Mesenteric fat pad (tissue), 1 donor: ENCODE measurements around the gene MCM3AP. TPM values are rescaled to one million over a fixed set of nuclear protein-coding genes. Genes with fewer than 3 reads are reported as not detected.
"Not testable (repeated sequence)": the region's sequence is repeated elsewhere in the genome, so short reads cannot be mapped to it uniquely, and the experiment has no call there.

Experiments
- DNase-seq: peaks from one replicate; pipeline ENCODE4 v3.0.0-alpha.2; 2020; ENCODE audit warnings: low spot score
- total RNA-seq: library from RNA; stranded (reverse); fragmentation: NEBNext Ultra II Directional; extraction: Animal tissue kit (Norgen Biotek cat#: 25700); gene quantifications from one replicate; pipeline ENCODE4 v1.2.1, GENCODE V29; 2021
- donor health status: DM: yes; HTN: yes; CAD: no.

The MCM3AP gene
- total RNA-seq, 1 donor from 2014 or later = 89.8 TPM

DNA sequence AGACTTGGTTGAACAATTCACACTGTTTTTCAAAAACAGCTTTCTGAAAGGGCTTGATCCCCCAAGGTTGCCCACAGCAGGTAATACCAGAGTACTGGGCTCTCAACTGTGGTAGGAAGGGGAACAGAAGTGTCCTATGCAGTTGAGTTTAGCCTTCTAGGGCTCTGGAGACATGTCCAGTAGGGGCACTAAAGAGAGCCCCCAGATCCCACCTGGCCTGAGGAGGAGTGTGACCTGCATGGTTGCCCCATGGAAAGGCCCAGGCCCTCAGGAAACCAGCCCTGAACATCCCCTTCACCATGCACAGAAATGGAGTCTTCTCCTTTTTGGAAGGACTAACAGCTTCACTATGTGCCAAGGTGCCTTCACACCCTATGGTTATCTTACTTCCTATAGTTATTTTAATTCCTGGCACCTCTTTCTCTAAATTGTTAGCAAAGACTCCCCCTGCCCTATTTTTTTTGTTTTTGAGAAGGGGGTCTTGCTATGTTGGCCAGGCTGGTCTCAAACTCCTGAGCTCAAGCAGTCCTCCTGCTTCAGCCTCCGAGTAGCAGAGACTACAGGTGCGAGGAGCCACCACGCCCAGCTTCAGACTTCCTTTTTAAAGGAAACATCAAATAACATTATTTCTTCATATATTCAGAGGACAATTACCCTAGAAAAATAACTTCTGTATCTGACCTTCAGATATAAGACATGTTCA, 40.0 kb downstream of the MCM3AP start:
- DNase-seq = peak; percentile 53

DNA sequence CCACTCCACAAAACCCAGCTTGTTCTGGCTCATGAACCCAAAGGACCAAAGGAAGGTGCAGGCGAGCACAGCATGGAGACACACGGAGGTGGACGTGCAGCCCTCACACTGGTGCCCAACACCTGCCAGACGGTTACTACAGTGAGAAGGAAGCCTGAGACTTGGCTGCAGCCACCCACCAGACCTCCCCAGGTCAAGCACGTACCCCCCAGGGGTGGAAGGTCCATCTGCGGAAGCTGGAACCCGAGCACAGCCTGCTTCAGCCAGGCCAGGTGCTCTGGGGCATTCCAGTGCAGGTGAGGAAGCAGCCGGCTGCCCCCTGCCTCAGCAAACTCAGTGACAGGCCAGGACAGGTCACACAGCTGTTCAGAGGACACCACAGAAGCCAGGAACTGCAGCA, 40.8 kb downstream of the MCM3AP start:
- DNase-seq = peak; percentile 65

DNA sequence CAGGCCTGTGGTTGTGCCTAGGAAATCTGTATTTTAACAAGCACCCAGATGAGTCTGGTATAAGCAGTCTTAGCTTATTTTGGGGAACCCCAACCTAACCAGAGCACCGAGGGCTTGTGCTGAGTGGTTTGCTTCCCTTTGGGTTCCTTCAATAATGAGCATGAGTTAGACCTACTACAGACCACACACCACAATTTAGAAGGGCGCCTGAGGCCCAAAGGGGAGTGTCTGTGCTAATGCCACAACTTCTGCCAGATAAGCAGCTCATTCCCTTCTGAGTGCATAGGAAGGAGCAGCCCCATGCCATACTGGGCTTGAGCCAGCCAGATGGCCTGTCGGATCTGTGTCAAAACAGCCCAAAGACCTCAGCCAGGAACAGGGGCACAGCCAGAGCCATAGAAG, 41.5 kb downstream of the MCM3AP start:
- peak; percentile 16 for DNase-seq

DNA sequence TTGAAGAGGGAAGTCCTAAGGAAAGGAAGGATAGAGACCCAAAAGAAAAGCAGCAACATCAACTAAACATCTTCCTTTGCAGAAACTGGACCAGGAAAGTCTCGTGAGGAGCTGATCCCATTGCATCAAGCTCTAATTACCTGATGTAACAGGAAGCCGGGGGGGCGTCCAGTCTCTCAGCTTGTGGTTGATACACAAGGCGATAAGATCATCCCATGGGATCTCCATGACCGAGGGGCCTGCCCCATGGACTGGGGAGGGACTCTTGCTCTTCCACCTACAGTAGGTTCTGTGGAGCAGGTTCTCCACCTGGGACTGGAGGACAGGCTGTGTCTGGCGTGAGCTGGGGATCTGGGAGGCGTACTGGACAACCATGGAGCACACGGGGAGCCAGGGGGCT, 42.1 kb downstream of the MCM3AP start:
- DNase-seq = peak; percentile 67

DNA sequence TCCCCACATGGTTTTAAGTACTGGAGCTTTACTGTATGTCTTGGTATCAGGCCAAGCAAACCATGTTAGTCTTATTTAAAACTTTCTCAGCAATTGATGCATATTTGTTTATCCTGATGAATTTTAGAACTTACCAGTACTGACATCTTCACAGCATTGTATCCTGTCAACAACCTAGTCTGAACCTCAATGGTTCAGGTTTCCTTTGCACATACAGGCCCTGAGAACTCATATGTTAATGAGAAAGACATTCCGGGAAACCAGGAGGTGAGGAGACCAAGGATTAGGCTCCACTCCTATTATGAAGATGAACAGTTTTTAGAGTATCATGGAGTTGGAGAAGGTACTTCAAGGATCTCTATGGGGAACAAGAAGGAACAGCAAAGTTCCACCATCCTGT, 43.8 kb downstream of the MCM3AP start:
- not testable (repeated sequence) for DNase-seq

DNA sequence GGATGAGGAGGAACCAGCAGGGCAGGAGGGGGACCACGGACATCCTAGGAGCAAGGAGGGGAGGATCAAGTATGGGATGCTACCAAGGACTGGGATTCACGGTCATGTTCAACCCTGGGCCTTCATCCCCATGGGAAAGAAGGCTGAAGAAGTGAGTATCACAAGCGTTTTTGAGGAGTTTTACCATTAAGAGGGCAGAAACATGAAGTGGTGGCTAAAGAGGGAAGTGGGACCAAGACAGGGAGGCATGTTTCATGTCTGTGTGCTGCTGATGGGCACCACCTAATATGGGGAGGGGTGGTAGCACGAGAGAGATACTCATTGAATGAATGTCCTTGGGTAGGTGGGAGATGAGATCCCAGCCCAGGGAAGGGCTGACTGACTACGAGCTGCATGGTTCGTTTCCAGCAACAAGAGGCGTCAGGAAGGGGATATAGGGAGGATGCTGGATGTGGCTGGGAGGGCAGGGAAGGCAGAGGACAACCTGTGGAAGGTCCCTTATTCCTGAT, 45.5 kb downstream of the MCM3AP start:
- DNase-seq = peak; percentile 41

DNA sequence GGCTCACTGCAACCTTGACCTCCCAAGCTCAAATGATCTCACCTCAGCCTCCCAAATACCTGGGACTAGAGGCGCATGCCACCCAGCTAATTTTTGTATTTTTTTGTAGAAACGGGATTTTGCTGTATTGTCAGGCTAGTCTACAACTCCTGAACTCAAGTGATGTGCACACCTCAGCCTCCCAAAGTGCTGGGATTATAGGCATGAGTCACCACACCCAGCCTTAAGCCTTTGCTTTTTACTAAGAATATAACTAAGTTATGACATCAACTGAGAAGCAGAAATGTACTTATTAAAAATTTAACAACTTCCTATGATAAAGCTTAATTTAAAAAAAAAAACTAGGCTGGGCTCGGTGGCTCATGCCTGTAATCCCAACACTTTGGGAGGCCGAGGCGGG, 47.9 kb downstream of the MCM3AP start:
- peak; percentile 14 for DNase-seq

DNA sequence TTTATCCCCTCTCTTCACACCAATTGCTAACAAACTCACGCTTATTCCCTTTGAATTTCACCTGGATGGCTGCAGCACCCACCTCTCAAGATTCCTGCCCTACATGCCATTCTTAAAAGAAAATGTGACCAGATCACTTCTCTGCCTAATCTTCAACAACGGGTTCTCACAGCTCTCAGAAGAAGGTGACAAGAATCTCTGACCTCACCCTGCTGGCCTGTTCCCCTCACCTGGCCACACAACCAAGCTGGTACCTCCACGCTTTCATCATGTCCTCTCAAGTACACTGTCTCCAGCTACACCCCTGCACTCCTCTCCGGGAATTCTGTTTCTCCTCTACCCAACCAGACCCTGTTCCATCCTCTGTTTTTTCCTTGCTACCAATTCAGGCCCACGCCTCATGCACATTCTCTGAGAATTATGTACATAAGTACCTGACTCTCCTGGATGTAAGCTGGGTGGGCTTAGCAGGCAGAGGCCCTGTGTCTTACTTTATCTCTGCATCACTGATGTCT, 50.9 kb downstream of the MCM3AP start:
- DNase-seq = peak; percentile 57

DNA sequence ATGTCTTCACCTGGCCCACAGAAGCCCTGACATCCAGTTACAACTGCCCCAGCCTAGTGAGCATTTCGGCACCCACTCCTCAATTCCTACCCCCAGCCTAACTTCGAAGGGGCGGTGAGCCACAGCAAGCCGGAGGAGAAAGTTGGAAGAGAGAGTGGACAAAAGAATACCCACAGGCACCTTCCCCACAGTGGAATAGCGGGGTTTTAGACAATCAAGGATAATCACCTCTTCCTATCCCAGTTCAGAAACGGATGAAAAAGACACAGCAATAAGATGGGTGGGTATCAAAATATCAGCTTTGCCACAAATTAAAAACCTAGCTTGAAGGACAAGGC, 55.5 kb downstream of the MCM3AP start:
- DNase-seq = no peak

DNA sequence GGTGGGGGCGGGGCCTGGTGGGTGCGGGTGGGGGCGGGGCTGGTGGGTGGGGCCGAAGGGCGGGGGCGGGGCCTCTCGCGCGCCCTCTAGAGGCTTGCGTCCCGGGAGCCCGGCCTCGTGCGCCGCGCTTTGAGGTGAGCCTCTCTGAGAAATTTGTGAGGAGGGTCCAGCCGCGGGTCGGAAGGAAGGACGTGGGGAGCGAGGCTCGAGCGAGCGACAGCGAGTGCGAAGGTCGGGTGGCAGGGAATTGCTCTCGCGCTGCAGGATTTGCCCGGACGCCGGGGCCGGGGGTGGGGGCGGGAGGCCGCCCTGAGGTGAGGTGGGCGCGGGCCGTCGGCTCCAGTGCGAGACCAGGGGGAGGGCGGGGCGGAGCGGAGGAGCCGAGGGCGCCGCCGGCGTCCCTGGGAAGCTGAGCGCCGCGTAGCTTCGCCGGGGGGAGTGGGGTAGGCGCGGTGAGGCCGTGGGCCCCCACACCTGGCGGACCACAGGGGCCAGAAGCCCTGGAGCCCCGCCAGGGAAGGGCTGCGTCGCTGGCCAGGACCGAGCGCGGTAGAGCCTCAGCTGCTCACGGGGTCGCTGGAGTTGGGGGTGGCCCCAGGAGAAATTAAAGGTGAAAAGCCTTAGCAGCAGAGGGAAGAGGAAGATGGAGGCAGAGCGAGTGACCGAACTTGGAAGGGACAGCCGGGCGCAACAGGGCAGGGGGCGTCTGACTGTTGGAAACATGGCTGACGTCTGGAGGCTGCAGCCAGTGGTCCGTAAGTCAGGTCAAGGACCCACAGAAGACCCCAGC, 56.1 kb downstream of the MCM3AP start:
- peak; percentile 93 for DNase-seq

DNA sequence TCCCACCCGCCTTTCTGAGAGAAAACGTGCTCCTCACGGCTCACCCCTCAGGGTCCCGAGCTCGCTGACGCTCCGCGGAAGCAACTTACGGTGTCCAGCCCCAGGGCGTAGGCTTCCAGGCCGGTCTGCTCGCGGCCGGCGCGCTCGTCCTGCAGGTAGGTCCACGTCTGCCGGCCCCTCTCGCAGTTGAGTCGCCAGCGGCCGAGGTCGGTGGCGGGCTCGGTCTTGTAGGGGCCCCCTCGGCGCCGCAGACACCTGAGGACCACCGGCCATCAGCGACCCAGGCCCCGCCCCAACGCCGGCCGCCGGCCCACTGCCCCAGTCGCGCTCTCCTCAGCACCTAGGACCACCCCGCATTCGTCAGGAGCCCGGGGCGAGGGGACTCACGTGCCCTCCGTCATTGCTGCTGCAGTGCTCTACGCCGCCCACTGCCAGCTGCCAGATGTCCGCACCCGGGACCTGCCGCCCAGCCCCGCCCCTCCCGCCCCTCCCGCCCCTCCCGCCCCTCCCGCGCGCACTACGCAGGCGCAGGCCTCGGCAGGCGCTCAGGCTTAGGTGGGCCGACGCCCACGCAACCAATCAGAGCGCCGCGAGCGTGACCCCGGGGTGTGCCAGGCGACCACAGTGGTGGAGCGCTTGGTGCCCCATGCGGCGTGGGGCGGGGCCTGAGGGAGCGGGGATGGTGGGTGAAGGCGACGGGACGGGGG, 56.9 kb downstream of the MCM3AP start, which contains the start of gene LSS:
Gene LSS (minus strand): TSS at position 430 of the 707 bp plus-strand sequence. CDS start 29 bp downstream, at position 401.
- peak; percentile 100 for DNase-seq

DNA sequence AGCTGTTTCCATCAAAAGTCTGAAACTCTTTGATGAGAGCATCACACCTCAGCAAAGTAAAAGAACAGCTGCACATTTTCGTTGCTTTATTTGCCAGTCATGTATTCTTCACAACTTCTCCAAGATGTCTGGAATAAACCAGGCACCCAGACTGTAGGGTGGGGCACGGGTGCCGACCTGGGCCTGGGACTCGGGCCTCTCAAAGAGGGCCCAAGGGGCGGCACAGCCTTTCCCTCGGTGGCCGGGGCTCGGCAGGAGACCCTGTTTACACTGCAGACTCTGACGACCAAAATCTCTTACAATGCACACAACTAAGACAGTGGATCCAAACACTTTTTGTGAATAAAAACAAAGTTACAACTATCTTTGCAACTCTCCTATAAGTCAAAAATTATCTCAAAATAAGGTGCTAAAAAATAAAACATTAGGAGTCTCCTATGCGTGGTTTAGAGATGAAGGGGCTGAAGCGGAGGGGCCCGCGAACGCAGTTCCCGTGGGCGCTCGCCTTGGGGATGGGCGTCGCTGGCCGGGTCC, 57.5 kb downstream of the MCM3AP start:
- DNase-seq = peak; percentile 62

DNA sequence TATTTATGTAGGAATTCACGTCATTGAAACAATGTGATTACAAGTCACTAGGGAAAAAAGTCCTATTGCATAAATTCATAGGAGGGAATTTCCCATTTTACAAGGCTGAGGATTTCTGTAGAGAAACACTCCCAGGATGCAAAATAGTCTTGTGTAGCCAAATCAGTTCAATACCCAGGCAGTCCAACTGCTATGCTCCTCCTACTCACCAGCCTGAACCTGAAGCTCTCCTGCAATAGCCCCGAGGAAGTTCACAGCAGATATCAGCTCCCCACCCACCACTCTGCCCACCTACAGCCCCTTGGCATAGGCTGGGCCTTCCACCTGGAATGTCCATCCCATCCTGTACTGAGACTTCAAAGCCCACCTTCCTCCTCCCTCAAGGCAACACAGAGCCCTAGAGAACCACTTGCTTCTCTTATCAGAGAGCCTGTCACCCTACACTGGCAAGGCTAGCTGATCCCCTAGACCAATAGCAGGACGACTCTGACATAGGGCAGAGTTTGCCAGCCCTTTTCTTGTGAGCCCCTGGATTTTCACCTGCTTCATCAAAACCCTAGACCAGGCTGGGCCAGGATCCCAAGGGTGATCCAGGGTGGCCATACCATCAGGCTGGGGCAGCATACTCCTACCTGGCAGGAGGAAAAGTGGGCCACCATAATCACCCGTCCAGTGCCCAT, 58.4 kb downstream of the MCM3AP start:
- DNase-seq = peak; percentile 87

DNA sequence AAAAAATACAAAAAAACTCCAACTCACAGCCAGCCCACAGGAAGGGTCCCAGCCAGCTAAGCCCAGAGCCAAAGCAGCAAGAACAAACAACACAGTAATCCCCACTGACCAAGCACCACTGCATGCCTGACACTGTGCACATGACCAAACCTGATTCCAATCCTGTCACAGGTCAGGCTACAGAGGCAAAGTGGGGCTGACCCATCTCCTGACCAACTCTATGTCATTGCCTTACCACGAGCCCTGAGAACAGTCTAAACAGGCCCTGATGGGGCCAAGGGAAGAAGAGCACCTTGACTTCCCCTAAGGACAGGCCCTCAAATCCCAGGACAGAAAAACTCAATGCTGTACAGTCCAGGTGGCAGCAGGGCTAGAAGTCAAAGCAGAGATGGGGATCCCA, 59.3 kb downstream of the MCM3AP start:
- DNase-seq = peak; percentile 53

DNA sequence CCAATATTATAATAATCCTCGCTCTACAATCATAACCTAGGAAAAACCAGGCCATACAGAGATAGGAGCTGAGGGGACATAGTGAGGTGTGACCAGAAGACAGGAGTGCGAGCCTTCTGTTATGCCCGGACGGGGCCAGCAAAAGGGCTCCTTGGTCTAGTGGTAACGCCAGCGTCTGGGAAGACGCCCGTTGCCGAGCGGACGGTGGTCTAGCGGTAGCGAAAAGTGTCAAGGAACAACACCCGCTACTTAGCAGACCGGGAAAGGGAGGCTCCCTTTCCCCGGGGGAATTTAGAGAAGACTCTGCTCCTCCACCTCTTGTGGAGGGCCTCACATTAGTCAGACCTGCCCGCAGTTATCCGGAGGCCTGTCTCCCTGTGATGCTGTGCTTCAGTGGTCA, 61.8 kb downstream of the MCM3AP start:
- DNase-seq = peak; percentile 74

DNA sequence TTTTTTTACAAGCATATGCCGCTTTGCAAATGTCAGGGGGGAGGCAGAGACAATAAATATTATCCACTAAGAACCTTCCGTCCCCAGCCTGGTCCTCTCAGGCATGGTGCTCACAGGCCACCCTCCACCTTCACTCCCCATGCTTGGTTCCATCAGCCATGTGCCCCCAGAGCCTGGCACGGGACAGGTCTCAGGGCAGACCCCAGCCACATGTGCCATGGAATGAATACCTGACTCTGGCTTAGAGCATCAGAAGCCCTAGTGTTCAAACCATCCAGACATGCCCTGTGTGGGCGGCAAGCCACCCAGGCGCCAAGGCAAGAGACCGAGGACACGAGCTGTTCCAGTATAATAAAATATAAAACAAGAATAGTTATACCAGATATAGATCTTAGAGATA, 62.2 kb downstream of the MCM3AP start:
- peak; percentile 69 for DNase-seq

DNA sequence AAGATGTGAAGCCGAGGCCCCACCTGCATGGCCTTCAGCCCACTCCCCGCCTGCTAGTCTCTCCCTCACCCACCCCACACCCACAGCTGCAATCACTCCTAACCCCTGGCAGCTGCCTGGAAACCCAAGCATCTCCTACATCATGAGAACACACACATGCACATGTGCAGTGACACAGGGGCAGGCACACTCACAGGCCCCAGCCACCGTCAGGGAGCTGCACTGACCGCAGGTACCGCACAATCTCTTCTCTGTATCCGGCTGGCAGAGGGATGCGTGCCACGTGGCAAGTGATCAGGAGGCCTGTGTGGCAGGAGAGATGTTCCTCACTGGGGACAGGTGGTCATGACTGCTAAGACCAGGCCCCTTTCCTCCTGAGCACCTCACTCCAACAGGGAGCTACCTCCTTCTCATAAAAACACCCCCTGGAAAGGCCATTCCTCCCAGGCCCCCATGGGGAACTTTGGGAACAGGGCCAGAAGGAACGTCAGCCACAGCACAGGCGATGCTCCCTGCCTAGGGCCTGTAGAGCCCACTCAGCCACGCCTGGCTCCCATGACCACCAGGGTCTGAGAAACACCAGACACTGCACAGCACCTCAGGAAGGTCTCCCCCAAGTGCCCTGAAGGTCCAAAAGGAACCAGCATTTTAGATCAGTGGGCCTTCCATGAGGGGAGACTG, 62.8 kb downstream of the MCM3AP start:
- peak; percentile 64 for DNase-seq

DNA sequence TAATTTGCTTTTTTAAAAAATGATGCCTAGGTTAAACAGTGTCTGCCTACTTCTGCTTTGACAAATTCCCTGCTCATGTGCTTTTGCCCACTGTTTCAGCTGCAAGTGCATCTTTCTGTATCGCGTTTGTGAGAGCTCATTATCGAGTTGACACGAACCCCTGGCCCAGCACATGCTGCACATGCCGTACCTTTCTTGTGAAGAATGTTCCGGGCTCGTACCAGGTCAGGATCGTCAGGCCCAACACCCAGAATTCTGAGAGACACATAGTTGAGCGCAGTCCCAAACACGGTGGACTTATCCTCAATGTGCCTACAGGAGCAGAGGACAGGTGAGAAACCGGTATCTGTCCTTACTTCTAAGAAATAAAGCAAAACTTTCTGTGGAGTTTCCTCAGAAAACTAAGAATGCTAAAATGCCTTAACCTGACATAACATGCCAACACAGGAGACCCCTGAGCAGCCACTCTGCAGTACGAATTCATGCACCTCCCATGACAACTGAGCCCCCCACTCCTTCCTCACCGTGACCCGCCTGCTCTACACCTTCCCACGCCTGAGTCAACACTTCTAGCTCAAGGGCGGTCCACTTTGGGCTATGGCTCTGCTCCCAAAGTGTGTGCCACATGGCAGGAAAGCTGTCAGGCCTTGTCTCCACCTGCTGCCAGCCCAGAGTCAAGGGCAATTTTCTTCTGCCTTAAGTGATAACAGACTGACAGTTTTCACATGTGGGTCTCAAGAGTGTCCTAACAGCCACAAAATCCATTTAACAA, 63.6 kb downstream of the MCM3AP start:
- peak; percentile 67 for DNase-seq

DNA sequence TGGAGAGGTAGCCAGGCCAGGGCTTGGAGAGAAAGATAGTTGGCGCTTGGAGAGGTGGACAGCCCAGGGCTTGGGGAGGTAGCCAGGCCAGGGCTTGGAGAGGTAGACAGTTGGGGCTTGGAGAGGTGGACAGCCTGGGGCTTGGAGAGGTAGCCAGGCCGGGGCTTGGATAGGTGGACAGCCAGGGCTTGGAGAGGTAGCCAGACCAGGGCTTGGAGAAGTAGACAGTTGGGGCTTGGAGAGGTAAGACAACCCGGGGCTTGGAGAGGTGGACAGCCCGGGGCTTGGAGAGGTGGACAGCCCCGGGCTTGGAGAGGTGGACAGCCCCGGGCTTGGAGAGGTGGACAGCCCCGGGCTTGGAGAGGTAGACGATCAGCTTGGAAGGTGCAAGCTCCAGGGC, 64.6 kb downstream of the MCM3AP start:
- no peak for DNase-seq
